CD4-positive, CD25-positive, alpha-beta regulatory T cell (primary cell): ENCODE results near the gene EIF4G2. TPM values are rescaled to one million over a fixed set of nuclear protein-coding genes. Genes with fewer than 3 reads are reported as not detected.
A peak's percentile ranks its signal among the peaks of the same experiment; 100 is the strongest.
"Not testable (repeated sequence)": the region's sequence is repeated elsewhere in the genome, so short reads cannot be mapped to it uniquely, and the experiment has no call there.

Experiments
- ATAC-seq, 2 donors: fragments of 150-1000 bp; cut with Tn5 transposase; one replicate each; pipeline ENCODE4 v1.10.0; 2021; ENCODE audit warnings: low read depth in 2 of 2, moderate number of reproducible peaks in 2 of 2, moderate library complexity in 1 of 2
- DNase-seq, 3 donors: peaks; one replicate each; pipeline versions ENCODE4 v3.0.0 to v3.0.0-alpha.2; 2012 to 2022; ENCODE audit warnings: mixed read lengths in 1 of 3
- H3K27ac ChIP-seq: one replicate; pipeline ENCODE4 v1.7.0; 2013; ENCODE audit warnings: mild to moderate bottlenecking, low read length; ENCODE audit not compliant: insufficient read depth, poor library complexity, severe bottlenecking
- H3K27me3 ChIP-seq: one replicate; pipeline ENCODE4 v1.7.0; 2013; ENCODE audit warnings: low read length; ENCODE audit not compliant: control insufficient read depth, insufficient read depth
- H3K36me3 ChIP-seq: one replicate; pipeline ENCODE4 v1.7.0; 2013; ENCODE audit warnings: mild to moderate bottlenecking, low read length, moderate library complexity; ENCODE audit not compliant: control insufficient read depth, insufficient read depth
- H3K4me1 ChIP-seq: 2 replicates; pipeline ENCODE4 v1.7.0; 2013; ENCODE audit warnings: mild to moderate bottlenecking, low read length; ENCODE audit not compliant: insufficient read depth, control insufficient read depth, poor library complexity, severe bottlenecking
- H3K4me3 ChIP-seq: one replicate; pipeline ENCODE4 v1.7.0; 2013; ENCODE audit warnings: low read depth, mild to moderate bottlenecking, low read length, moderate library complexity
- H3K9me3 ChIP-seq, 2 experiments: 1 replicate in 1 of 2; 2 replicates in 1 of 2; pipeline ENCODE4 v1.7.0; 2013; ENCODE audit warnings: low read length in 2 of 2, mild to moderate bottlenecking in 1 of 2, moderate library complexity in 1 of 2; ENCODE audit not compliant: control insufficient read depth in 2 of 2
- H3K27ac Mint-ChIP-seq, 3 donors: one replicate each; pipeline ENCODE4 v1.8.0; 2020 to 2022; ENCODE audit warnings: mild to moderate bottlenecking in 3 of 3, mixed read lengths in 3 of 3, moderate library complexity in 2 of 3
- H3K27me3 Mint-ChIP-seq: one replicate; pipeline ENCODE4 v1.8.0; 2022; ENCODE audit warnings: mild to moderate bottlenecking, mixed read lengths
- H3K36me3 Mint-ChIP-seq: one replicate; pipeline ENCODE4 v1.8.0; 2020; ENCODE audit warnings: mixed read lengths
- H3K4me1 Mint-ChIP-seq, 4 donors: one replicate each; pipeline ENCODE4 v1.8.0; 2020 to 2022; ENCODE audit warnings: mixed read lengths in 4 of 4, mild to moderate bottlenecking in 1 of 4
- H3K4me3 Mint-ChIP-seq, 4 donors: one replicate each; pipeline ENCODE4 v1.8.0; 2020 to 2022; ENCODE audit warnings: mild to moderate bottlenecking in 4 of 4, mixed read lengths in 4 of 4, moderate library complexity in 3 of 4
- H3K9me3 Mint-ChIP-seq, 7 donors: one replicate each; pipeline ENCODE4 v1.8.0; 2020 to 2022; ENCODE audit warnings: mixed read lengths in 7 of 7, mild to moderate bottlenecking in 3 of 7, moderate library complexity in 2 of 7
- polyA plus RNA-seq, 4 donors: library from polyadenylated mRNA; unstranded; fragments of 300-500 nt; fragmentation: Illumina TruSeq; gene quantifications; one replicate each; pipeline ENCODE4 v1.2.3, GENCODE V29; 2021
- total RNA-seq: library from RNA; stranded (reverse); gene quantifications from one replicate; pipeline ENCODE4 v1.2.3, GENCODE V29; 2022

The EIF4G2 gene
- total and polyA plus RNA-seq, 5 donors from 2014 or later: 367 to 839 (median 418) TPM

GRCh38 chr11:10846660-10847059, 37.9 kb upstream of the EIF4G2 start:
- Mint-ChIP-seq H3K9me3 (no peaks in the 10 kb centered on the region), H3K36me3 (no peaks in the 10 kb centered on the region), H3K4me1 (peaks cover 0 to 14% (median 9%) of the 10 kb centered on the region in 4 donors), H3K27me3 (no peaks in the 10 kb centered on the region), H3K4me3 (no peak overlapping the region), H3K27ac (peak overlapping the region in 2 of 3 donors; percentile 21 to 57)
- Histone ChIP-seq H3K27ac (no peak overlapping the region), H3K4me3 (no peak overlapping the region), H3K4me1 (no peaks in the 10 kb centered on the region), H3K36me3 (peaks cover 2% of the 10 kb centered on the region), H3K9me3 (no peaks in the 10 kb centered on the region), H3K27me3 (no peaks in the 10 kb centered on the region)
- DNase-seq: no peak
- ATAC-seq: no peak

GRCh38 chr11:10845589-10845988, 36.9 kb upstream of the EIF4G2 start:
- Mint-ChIP-seq H3K27me3 (no peaks in the 10 kb centered on the region), H3K9me3 (no peaks in the 10 kb centered on the region), H3K36me3 (no peaks in the 10 kb centered on the region), H3K4me3 (no peak overlapping the region), H3K27ac (peak overlapping the region in 1 of 3 donors; percentile 57), H3K4me1 (peaks cover 0 to 17% (median 12%) of the 10 kb centered on the region in 4 donors)
- no peak overlapping the region for H3K4me3 ChIP-seq
- H3K27ac ChIP-seq: no peak overlapping the region
- no peaks in the 10 kb centered on the region for H3K36me3 ChIP-seq
- ATAC-seq (no peak), DNase-seq (no peak)
- no peaks in the 10 kb centered on the region for H3K27me3 ChIP-seq
- H3K9me3 ChIP-seq: no peaks in the 10 kb centered on the region
- no peaks in the 10 kb centered on the region for H3K4me1 ChIP-seq

- H3K4me3 Mint-ChIP-seq: no peak overlapping the region
- H3K36me3 Mint-ChIP-seq: no peaks in the 10 kb centered on the region
- Histone ChIP-seq H3K27ac (no peak overlapping the region), H3K27me3 (no peaks in the 10 kb centered on the region), H3K4me1 (no peaks in the 10 kb centered on the region), H3K9me3 (no peaks in the 10 kb centered on the region), H3K4me3 (no peak overlapping the region), H3K36me3 (no peaks in the 10 kb centered on the region)
- DNase-seq: no peak
- no peaks in the 10 kb centered on the region for H3K9me3 Mint-ChIP-seq
- H3K27me3 Mint-ChIP-seq: no peaks in the 10 kb centered on the region
- peaks cover 0 to 14% (median 12%) of the 10 kb centered on the region in 4 donors for H3K4me1 Mint-ChIP-seq
- no peak for ATAC-seq
- H3K27ac Mint-ChIP-seq: no peak overlapping the region
These were observed 36.1 kb upstream of the EIF4G2 start for GRCh38 chr11:10844796-10845195.

GRCh38 chr11:10844356-10844755, 35.6 kb upstream of the EIF4G2 start:
- Histone ChIP-seq H3K27ac (no peak overlapping the region), H3K36me3 (no peaks in the 10 kb centered on the region), H3K4me1 (no peaks in the 10 kb centered on the region), H3K27me3 (no peaks in the 10 kb centered on the region), H3K9me3 (no peaks in the 10 kb centered on the region), H3K4me3 (no peak overlapping the region)
- Mint-ChIP-seq H3K27ac (no peak overlapping the region), H3K36me3 (no peaks in the 10 kb centered on the region), H3K27me3 (no peaks in the 10 kb centered on the region), H3K4me1 (peaks cover 0 to 12% (median 11%) of the 10 kb centered on the region in 4 donors), H3K9me3 (no peaks in the 10 kb centered on the region), H3K4me3 (no peak overlapping the region)
- DNase-seq (no peak), ATAC-seq (no peak)

GRCh38 chr11:10838881-10839280, 30.2 kb upstream of the EIF4G2 start:
- Histone ChIP-seq H3K9me3 (no peaks in the 10 kb centered on the region), H3K4me3 (no peak overlapping the region), H3K27ac (no peak overlapping the region), H3K36me3 (no peaks in the 10 kb centered on the region), H3K4me1 (no peaks in the 10 kb centered on the region), H3K27me3 (no peaks in the 10 kb centered on the region)
- H3K4me3 Mint-ChIP-seq: no peak overlapping the region
- peaks cover 0 to 1% (median 0%) of the 10 kb centered on the region in 7 donors for H3K9me3 Mint-ChIP-seq
- H3K4me1 Mint-ChIP-seq: peaks cover 0 to 5% (median 4%) of the 10 kb centered on the region in 4 donors
- ATAC-seq (no peak), DNase-seq (no peak)
- no peaks in the 10 kb centered on the region for H3K36me3 Mint-ChIP-seq
- H3K27me3 Mint-ChIP-seq: no peaks in the 10 kb centered on the region
- no peak overlapping the region for H3K27ac Mint-ChIP-seq

- Mint-ChIP-seq H3K9me3 (peaks cover 0 to 1% (median 0%) of the 10 kb centered on the region in 7 donors), H3K27ac (peak overlapping the region in 1 of 3 donors; percentile 21), H3K4me1 (peaks cover 0 to 5% (median 4%) of the 10 kb centered on the region in 4 donors), H3K27me3 (no peaks in the 10 kb centered on the region), H3K4me3 (no peak overlapping the region), H3K36me3 (no peaks in the 10 kb centered on the region)
- no peaks in the 10 kb centered on the region for H3K4me1 ChIP-seq
- no peaks in the 10 kb centered on the region for H3K36me3 ChIP-seq
- ATAC-seq (no peak), DNase-seq (no peak)
- H3K9me3 ChIP-seq: no peaks in the 10 kb centered on the region
- no peak overlapping the region for H3K4me3 ChIP-seq
- H3K27me3 ChIP-seq: no peaks in the 10 kb centered on the region
- no peak overlapping the region for H3K27ac ChIP-seq
These were observed 29.4 kb upstream of the EIF4G2 start for GRCh38 chr11:10838083-10838482.

GRCh38 chr11:10836884-10837283, 28.2 kb upstream of the EIF4G2 start:
- H3K4me3 ChIP-seq, H3K27ac ChIP-seq, H3K4me1 Mint-ChIP-seq, H3K4me3 Mint-ChIP-seq, H3K27me3 ChIP-seq, H3K9me3 ChIP-seq, H3K9me3 Mint-ChIP-seq, H3K27ac Mint-ChIP-seq, DNase-seq, H3K4me1 ChIP-seq, H3K36me3 Mint-ChIP-seq, H3K36me3 ChIP-seq, ATAC-seq, H3K27me3 Mint-ChIP-seq: not testable (repeated sequence)

GRCh38 chr11:10829139-10829538, 20.4 kb upstream of the EIF4G2 start:
- Mint-ChIP-seq H3K27ac (no peak overlapping the region), H3K36me3 (peaks cover 10% of the 10 kb centered on the region)

More at GRCh38 chr11:10829139-10829538, 20.4 kb upstream of the EIF4G2 start:
- ATAC-seq (no peak), DNase-seq (no peak)
- H3K36me3 ChIP-seq: no peaks in the 10 kb centered on the region
- Mint-ChIP-seq H3K4me1 (peaks cover under 1 to 9% (median 8%) of the 10 kb centered on the region in 4 donors), H3K4me3 (no peak overlapping the region), H3K9me3 (no peaks in the 10 kb centered on the region), H3K27me3 (no peaks in the 10 kb centered on the region)
- H3K9me3 ChIP-seq: no peaks in the 10 kb centered on the region
- H3K4me3 ChIP-seq: no peak overlapping the region
- peaks cover 5% of the 10 kb centered on the region for H3K4me1 ChIP-seq
- H3K27me3 ChIP-seq: no peaks in the 10 kb centered on the region
- H3K27ac ChIP-seq: no peak overlapping the region
